ENCODE data around the gene CRAMP1. TPM values are rescaled to one million over a fixed set of nuclear protein-coding genes. Genes with fewer than 3 reads are reported as not detected.

Gene CRAMP1
- total and polyA plus RNA-seq, 2 donors (not counting 3 experiments of a cell fraction or from before 2014, with no cell fraction given): 21.5 to 30.8 TPM

GRCh38 chr16:1633310-1633709, 21.1 kb downstream of the CRAMP1 start:
- Histone ChIP-seq H3K9me1 (replicated peaks; ENCODE audit: control insufficient read depth, extremely low read depth, insufficient read depth, low read length) (no peaks in the 10 kb centered on the region), H3K4me1 (ENCODE audit: control insufficient read depth, extremely low read depth, insufficient read depth, low read length) (no peaks in the 10 kb centered on the region), H3K79me2 (ENCODE audit: control insufficient read depth, insufficient read depth, low read length) (peaks cover 45% of the 10 kb centered on the region), H3K27me3 (ENCODE audit: control insufficient read depth in 2 of 2, insufficient read depth in 2 of 2, low read length in 2 of 2) (no peaks in the 10 kb centered on the region), H3K9me3 (replicated peaks; ENCODE audit: control insufficient read depth, insufficient read depth, low read length) (no peaks in the 10 kb centered on the region), H2AFZ (ENCODE audit: low read depth, low read length) (no peak overlapping the region), H4K20me1 (replicated peaks; ENCODE audit: control insufficient read depth, extremely low read depth, insufficient read depth, low read length) (no peaks in the 10 kb centered on the region), H3K27ac (ENCODE audit: insufficient read depth, low read depth, low read length) (no peak overlapping the region), H3K9ac (replicated peaks; ENCODE audit: extremely low read depth, insufficient read depth, low read length) (no peak overlapping the region), H3K4me2 (ENCODE audit: insufficient read depth, low read length) (no peak overlapping the region), H3K36me3 (ENCODE audit: control insufficient read depth in 2 of 2, extremely low read depth in 1 of 2, insufficient read depth in 2 of 2, low read length in 2 of 2) (peaks cover 12 to 57% of the 10 kb centered on the region in 2 experiments), H3K4me3 (replicated peaks in 1 of 3; ENCODE audit: insufficient read depth in 1 of 3, low read depth in 1 of 3, low read length in 3 of 3) (no peak overlapping the region)
- ChIA-PET CTCF (interaction anchor here (1.4 kb wide), 1 partner anchor 73 kb away, joined by 3 read pairs; the partner anchor contains the start of gene MAPK8IP3), POLR2A (no interaction called here)
- FAIRE-seq (no peak), DNase-seq (ENCODE audit: low read depth, low spot score) (no peak)
- no TSS peak for BruUV-seq (replicated peaks)
- dilution Hi-C loops (cut with MboI; ENCODE audit: extremely low pct_ligation_motif_present, low sequenced_read_pairs): no loop called here
- intact Hi-C loops (cut with micrococcal nuclease): no loop called here
- TF ChIP-seq JUN (IDR thresholded peaks at IDR 0.05; ENCODE audit: borderline replicate concordance, insufficient read depth, insufficient read length, low read depth): no peak
- TF ChIP-seq FOS (IDR thresholded peaks at IDR 0.05; ENCODE audit: borderline replicate concordance, insufficient read depth, low read length): no peak
- TF ChIP-seq, protein P1, sequence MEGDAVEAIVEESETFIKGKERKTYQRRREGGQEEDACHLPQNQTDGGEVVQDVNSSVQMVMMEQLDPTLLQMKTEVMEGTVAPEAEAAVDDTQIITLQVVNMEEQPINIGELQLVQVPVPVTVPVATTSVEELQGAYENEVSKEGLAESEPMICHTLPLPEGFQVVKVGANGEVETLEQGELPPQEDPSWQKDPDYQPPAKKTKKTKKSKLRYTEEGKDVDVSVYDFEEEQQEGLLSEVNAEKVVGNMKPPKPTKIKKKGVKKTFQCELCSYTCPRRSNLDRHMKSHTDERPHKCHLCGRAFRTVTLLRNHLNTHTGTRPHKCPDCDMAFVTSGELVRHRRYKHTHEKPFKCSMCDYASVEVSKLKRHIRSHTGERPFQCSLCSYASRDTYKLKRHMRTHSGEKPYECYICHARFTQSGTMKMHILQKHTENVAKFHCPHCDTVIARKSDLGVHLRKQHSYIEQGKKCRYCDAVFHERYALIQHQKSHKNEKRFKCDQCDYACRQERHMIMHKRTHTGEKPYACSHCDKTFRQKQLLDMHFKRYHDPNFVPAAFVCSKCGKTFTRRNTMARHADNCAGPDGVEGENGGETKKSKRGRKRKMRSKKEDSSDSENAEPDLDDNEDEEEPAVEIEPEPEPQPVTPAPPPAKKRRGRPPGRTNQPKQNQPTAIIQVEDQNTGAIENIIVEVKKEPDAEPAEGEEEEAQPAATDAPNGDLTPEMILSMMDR (IDR thresholded peaks at IDR 0.05; ENCODE audit: extremely low read depth in 1 of 2, insufficient read depth in 1 of 2, low read depth in 1 of 2, low read length in 2 of 2): no peak
- TF ChIP-seq POLR2A (IDR thresholded peaks at IDR 0.05; ENCODE audit: low read depth, low read length): no peak
- TF ChIP-seq EZH2 (IDR thresholded peaks at IDR 0.05; ENCODE audit: borderline replicate concordance, low read depth, low read length, severe bottlenecking): no peak
- TF ChIP-seq POLR2AphosphoS5 (IDR thresholded peaks at IDR 0.05; ENCODE audit: insufficient read depth, low read depth, low read length): no peak
- TF ChIP-seq GATA2 (IDR thresholded peaks at IDR 0.05; ENCODE audit: insufficient read depth, insufficient read length, low read depth, low read length): no peak
- TF ChIP-seq MAX (IDR thresholded peaks at IDR 0.05; ENCODE audit: insufficient read depth, insufficient read length): no peak
- TF ChIP-seq MYC (IDR thresholded peaks at IDR 0.05; ENCODE audit: low read depth, low read length): no peak
